Ovary (tissue), 9 donors: ENCODE measurements around the gene ZNF282. TPM values are rescaled to one million over a fixed set of nuclear protein-coding genes. Genes with fewer than 3 reads are reported as not detected.
"Not testable (repeated sequence)": the region's sequence is repeated elsewhere in the genome, so short reads cannot be mapped to it uniquely, and the experiment has no call there.

ENCODE experiments used
- DNase-seq, 5 donors: peaks; one replicate each; pipeline ENCODE4 v3.0.0-alpha.2; 2019 to 2020
- H3K27ac ChIP-seq, 2 donors: fragments of 200-600 bp; one replicate each; pipeline versions ENCODE4 v1.5.1 to v1.8.0; 2019 to 2022
- H3K27me3 ChIP-seq: fragments of 200-600 bp; one replicate; pipeline ENCODE4 v1.8.0; 2022
- H3K36me3 ChIP-seq: fragments of 200-600 bp; sonication (generic); one replicate; pipeline ENCODE4 v1.5.1; 2019
- H3K4me1 ChIP-seq: one replicate; pipeline ENCODE4 v1.8.1; 2013; ENCODE audit warnings: mild to moderate bottlenecking, moderate library complexity; ENCODE audit not compliant: insufficient read depth
- H3K4me3 ChIP-seq: fragments of 200-600 bp; sonication (generic); one replicate; pipeline ENCODE4 v1.5.1; 2017
- H3K9me3 ChIP-seq, 2 donors: fragments of 200-600 bp in 1 of 2; sonication (generic) in 1 of 2; one replicate each; pipeline versions ENCODE4 v1.5.1 to v1.8.1; 2013 to 2019; ENCODE audit warnings: mild to moderate bottlenecking in 1 of 2, moderate library complexity in 1 of 2
- EP300 ChIP-seq: sonication (generic); formaldehyde crosslinking; IDR thresholded peaks from one replicate; pipeline ENCODE4 v1.6.1; 2017; ENCODE audit warnings: antibody characterized with exemption
- POLR2A ChIP-seq: fragments of 450-650 bp; IDR thresholded peaks from one replicate; pipeline ENCODE4 v1.6.1; 2017; ENCODE audit warnings: antibody characterized with exemption, mild to moderate bottlenecking, moderate library complexity
- WGBS, 3 donors: extraction: QIAGEN DNeasy Blood & Tissue Kit in 1 of 3; methylation state at CpG; one replicate each; pipeline versions ENCODE4 v1.1.5 to v1.1.7; 2013 to 2017; 5-methylcytosine and 5-hydroxymethylcytosine counted together
- intact Hi-C, 4 donors: fragments of 100-400 bp; cut with DNase I; formaldehyde crosslinking; loops; one replicate each; pipeline versions ENCODE4 v1.11.0 to v1.15.1; 2022 to 2023
- polyA plus RNA-seq, 2 donors: library from polyadenylated mRNA; stranded (reverse); fragments of 200-250 nt in 1 of 2; fragments of 350-450 nt in 1 of 2; fragmentation: Illumina TruSeq in 1 of 2; extraction: RNeasy Lipid Tissue Mini Kit (QIAGEN cat#74804) in 1 of 2; gene quantifications; one replicate each; pipeline ENCODE4 v1.2.3, GENCODE V29; 2013 to 2014
- small RNA-seq: library from RNA; depleted of rRNA; stranded (forward); fragments of <200 nt; gene quantifications from one replicate; pipeline ENCODE3, GENCODE V24; 2016
- total RNA-seq, 7 donors: library from RNA; depleted of rRNA in 2 of 7; stranded (reverse); fragments of >200 nt in 2 of 7; fragmentation: NEBNext Ultra II Directional in 3 of 7; extraction: Animal tissue kit (Norgen Biotek cat#: 25700) in 3 of 7; gene quantifications; one replicate each; pipeline versions ENCODE4 v1.1.0 to v1.2.4, GENCODE V29; 2016 to 2023
- TF ChIP-seq, protein P1 (sequence below), 3 donors: fragments of 450-650 bp in 2 of 3; fragments of 200-600 bp in 1 of 3; IDR thresholded peaks; one replicate each; pipeline versions ENCODE4 v1.5.1 to v1.8.0; 2016 to 2022; ENCODE audit warnings: antibody characterized with exemption in 3 of 3, mild to moderate bottlenecking in 1 of 3
- donor health status: DM: no; HTN: no; CAD: no; lungs with moderate emphysema.
- donor health status: DM: no; HTN: no; CAD: no.
- donor health status: Bipolar disorder and iron deficiency.
- donor health status: DM: yes; HTN: yes; CAD: no.
- donor health status: DM: no; HTN: no; CAD: no.
- donor health status: DM: yes; HTN: yes; CAD: no.

Gene ZNF282
- total and polyA plus RNA-seq, 9 donors, result 8.0 to 30.2 (median 22.2) TPM

DNA sequence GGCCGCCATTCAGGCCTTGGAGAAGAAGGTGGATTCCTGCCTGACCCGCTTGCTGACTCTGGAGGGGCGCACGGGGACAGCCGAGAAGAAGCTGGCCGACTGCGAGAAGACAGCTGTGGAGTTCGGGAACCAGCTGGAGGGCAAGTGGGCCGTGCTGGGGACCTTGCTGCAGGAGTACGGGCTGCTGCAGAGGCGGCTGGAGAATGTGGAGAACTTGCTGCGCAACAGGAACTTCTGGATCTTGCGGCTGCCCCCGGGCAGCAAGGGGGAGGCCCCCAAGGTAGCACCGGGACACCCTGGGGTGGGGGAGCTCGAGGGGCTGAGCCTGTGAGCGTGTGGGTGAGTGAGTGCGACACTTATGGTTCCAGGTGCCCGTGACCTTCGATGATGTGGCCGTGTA lies 71.1 kb downstream of the ZNF282 start:
- H3K27ac ChIP-seq, result no peak overlapping the region
- no peaks in the 10 kb centered on the region for H3K36me3 ChIP-seq
- TF ChIP-seq, protein P1, sequence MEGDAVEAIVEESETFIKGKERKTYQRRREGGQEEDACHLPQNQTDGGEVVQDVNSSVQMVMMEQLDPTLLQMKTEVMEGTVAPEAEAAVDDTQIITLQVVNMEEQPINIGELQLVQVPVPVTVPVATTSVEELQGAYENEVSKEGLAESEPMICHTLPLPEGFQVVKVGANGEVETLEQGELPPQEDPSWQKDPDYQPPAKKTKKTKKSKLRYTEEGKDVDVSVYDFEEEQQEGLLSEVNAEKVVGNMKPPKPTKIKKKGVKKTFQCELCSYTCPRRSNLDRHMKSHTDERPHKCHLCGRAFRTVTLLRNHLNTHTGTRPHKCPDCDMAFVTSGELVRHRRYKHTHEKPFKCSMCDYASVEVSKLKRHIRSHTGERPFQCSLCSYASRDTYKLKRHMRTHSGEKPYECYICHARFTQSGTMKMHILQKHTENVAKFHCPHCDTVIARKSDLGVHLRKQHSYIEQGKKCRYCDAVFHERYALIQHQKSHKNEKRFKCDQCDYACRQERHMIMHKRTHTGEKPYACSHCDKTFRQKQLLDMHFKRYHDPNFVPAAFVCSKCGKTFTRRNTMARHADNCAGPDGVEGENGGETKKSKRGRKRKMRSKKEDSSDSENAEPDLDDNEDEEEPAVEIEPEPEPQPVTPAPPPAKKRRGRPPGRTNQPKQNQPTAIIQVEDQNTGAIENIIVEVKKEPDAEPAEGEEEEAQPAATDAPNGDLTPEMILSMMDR (IDR thresholded peaks at IDR 0.05), result no peak
- TF ChIP-seq POLR2A (no peak), EP300 (no peak)
- no peak overlapping the region for H3K4me3 ChIP-seq
- no peak for DNase-seq
- 92 to 97% (median 93%) methylated on average over 21 of the region's 21 CpGs for WGBS, 3 donors
- intact Hi-C loops, result loop anchor here in 2 of 4 donors (10.0 kb wide), 2 partner anchors 158 to 358 kb away; no protein-coding TSS in a partner anchor
- H3K27me3 ChIP-seq, result no peaks in the 10 kb centered on the region
- H3K9me3 ChIP-seq, result no peaks in the 10 kb centered on the region
- no peaks in the 10 kb centered on the region for H3K4me1 ChIP-seq

DNA sequence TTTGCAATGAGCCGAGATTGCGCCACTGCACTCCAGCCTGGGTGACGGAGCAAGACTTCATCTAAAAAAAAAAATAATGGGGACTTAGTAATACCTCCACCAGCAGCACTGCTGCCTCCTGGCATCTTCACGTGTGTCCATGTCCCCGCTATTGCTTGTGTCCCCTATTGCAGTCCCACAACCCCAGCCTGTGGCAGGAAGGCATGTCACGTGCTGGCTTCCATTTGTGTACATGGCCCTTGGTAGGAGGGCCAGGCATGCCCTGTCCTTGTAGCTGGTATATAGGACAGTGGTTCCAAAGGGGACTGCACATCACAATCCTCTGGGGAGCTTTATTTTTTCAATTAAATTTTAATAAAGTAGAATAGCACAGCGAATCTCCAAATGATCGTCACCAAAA lies 72.4 kb downstream of the ZNF282 start:
- no peak overlapping the region for H3K4me3 ChIP-seq
- no peak for DNase-seq
- no peaks in the 10 kb centered on the region for H3K36me3 ChIP-seq
- intact Hi-C loops, result loop anchor here in 2 of 4 donors (10.0 kb wide), 2 partner anchors 157 to 357 kb away; no protein-coding TSS in a partner anchor
- no peaks in the 10 kb centered on the region for H3K9me3 ChIP-seq
- TF ChIP-seq EP300 (no peak), POLR2A (no peak)
- TF ChIP-seq, protein P1 (IDR thresholded peaks at IDR 0.05), result no peak
- H3K27ac ChIP-seq, result no peak overlapping the region
- no peaks in the 10 kb centered on the region for H3K4me1 ChIP-seq
- WGBS, 3 donors, result 95% methylated on average over 8 of the region's 8 CpGs
- H3K27me3 ChIP-seq, result no peaks in the 10 kb centered on the region

- H3K4me3 ChIP-seq, H3K36me3 ChIP-seq, intact Hi-C loops, H3K27me3 ChIP-seq, H3K27ac ChIP-seq, H3K4me1 ChIP-seq, H3K9me3 ChIP-seq, DNase-seq: not testable (repeated sequence)
- WGBS, 3 donors, result 90 to 99% (median 98%) methylated on average over 8 of the region's 8 CpGs
These were observed 79.1 kb downstream of the ZNF282 start for GRCh38 chr7:149274424-149274823.

Small RNA genes lying within 50 kb of the gene (small RNA-seq; reads per million reads assigned to genes)
- gene AC004890.1, result not detected

Other genes with a start within 250 kb of the ZNF282 start
- 100 to 1,000 TPM in 2 of 7 donors, 10 to 100 TPM in 5; 49.6 to 130 (median 72.4) TPM for gene PDIA4, start 167.0 kb upstream of the ZNF282 start, total RNA-seq
- gene PDIA4, start 167.0 kb upstream of the ZNF282 start, polyA plus RNA-seq, result 10 to 100 TPM; 52.2 to 78.5 TPM
- gene ZNF786, start 104.8 kb upstream of the ZNF282 start, total RNA-seq, result 10 to 100 TPM in 2 of 7 donors, 1 to 10 TPM in 5; 3.9 to 11.6 (median 8.7) TPM
- gene ZNF786, start 104.8 kb upstream of the ZNF282 start, polyA plus RNA-seq, result 1 to 10 TPM; 4.3 to 5.3 TPM
- gene ZNF425, start 69.2 kb upstream of the ZNF282 start, total RNA-seq, result 1 to 10 TPM; 1.4 to 4.7 (median 3.8) TPM
- 1 to 10 TPM; 2.9 to 9.0 TPM for gene ZNF425, start 69.2 kb upstream of the ZNF282 start, polyA plus RNA-seq
- gene ZNF398, start 48.1 kb upstream of the ZNF282 start, total RNA-seq, result 10 to 100 TPM; 14.9 to 20.6 (median 19.4) TPM
- 1 to 10 TPM; 5.0 to 9.3 TPM for gene ZNF398, start 48.1 kb upstream of the ZNF282 start, polyA plus RNA-seq
- 10 to 100 TPM in 5 of 7 donors, 1 to 10 TPM in 2; 5.4 to 16.0 (median 11.8) TPM for gene ZNF212, start 44.1 kb downstream of the ZNF282 start, total RNA-seq
- 10 to 100 TPM in 1 of 2 donors, 1 to 10 TPM in 1; 7.0 to 11.0 TPM for gene ZNF212, start 44.1 kb downstream of the ZNF282 start, polyA plus RNA-seq
- gene ZNF783, start 66.7 kb downstream of the ZNF282 start, total RNA-seq, result 10 to 100 TPM; 11.6 to 27.6 (median 21.2) TPM
- 10 to 100 TPM in 1 of 2 donors, 1 to 10 TPM in 1; 5.5 to 12.2 TPM for gene ZNF783, start 66.7 kb downstream of the ZNF282 start, polyA plus RNA-seq